ENCODE results near the gene CFL2.

DNA sequence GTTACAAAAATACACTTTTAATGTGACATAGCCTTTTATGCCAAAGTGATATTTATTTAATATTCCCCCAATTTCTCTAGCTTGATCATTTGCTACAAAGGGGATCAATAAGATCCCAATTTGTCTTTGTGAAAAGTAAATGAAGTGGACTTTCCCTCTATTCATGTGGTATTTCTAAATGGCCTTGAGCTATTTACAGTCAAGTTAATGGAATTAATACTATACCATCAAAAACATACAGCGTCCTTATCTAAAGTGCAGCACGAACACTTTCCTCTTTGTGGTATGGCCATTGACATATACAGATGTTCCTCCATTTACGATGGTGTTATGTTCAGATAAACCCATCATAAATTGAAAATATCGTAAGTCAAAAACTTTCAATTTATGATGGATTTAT lies 23.2 kb downstream of the CFL2 start:
- no peak for TF ChIP-seq POLR2AphosphoS5 (IDR thresholded peaks at IDR 0.05)
- TF ChIP-seq, protein P1, sequence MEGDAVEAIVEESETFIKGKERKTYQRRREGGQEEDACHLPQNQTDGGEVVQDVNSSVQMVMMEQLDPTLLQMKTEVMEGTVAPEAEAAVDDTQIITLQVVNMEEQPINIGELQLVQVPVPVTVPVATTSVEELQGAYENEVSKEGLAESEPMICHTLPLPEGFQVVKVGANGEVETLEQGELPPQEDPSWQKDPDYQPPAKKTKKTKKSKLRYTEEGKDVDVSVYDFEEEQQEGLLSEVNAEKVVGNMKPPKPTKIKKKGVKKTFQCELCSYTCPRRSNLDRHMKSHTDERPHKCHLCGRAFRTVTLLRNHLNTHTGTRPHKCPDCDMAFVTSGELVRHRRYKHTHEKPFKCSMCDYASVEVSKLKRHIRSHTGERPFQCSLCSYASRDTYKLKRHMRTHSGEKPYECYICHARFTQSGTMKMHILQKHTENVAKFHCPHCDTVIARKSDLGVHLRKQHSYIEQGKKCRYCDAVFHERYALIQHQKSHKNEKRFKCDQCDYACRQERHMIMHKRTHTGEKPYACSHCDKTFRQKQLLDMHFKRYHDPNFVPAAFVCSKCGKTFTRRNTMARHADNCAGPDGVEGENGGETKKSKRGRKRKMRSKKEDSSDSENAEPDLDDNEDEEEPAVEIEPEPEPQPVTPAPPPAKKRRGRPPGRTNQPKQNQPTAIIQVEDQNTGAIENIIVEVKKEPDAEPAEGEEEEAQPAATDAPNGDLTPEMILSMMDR (IDR thresholded peaks at IDR 0.05 in 8 of 11, conservative IDR thresholded peaks at IDR 0.05 in 3 of 11), result no peak

All from spleen (tissue), 7 donors.